VCaP (cell line): ENCODE data around the gene CASK.

Experiments
- H3K27ac ChIP-seq: fragments of 450-650 bp; 2 replicates; pipeline ENCODE4 v1.5.1; 2017
- TF ChIP-seq, protein P1 (sequence below): fragments of 450-650 bp; conservative IDR thresholded peaks from 2 replicates; pipeline ENCODE4 v1.5.1; 2017; ENCODE audit warnings: mild to moderate bottlenecking, moderate library complexity

Gene CASK

GRCh38 chrX:41548411-41548810 lies 374.9 kb downstream of the CASK start:
- TF ChIP-seq, protein P1, sequence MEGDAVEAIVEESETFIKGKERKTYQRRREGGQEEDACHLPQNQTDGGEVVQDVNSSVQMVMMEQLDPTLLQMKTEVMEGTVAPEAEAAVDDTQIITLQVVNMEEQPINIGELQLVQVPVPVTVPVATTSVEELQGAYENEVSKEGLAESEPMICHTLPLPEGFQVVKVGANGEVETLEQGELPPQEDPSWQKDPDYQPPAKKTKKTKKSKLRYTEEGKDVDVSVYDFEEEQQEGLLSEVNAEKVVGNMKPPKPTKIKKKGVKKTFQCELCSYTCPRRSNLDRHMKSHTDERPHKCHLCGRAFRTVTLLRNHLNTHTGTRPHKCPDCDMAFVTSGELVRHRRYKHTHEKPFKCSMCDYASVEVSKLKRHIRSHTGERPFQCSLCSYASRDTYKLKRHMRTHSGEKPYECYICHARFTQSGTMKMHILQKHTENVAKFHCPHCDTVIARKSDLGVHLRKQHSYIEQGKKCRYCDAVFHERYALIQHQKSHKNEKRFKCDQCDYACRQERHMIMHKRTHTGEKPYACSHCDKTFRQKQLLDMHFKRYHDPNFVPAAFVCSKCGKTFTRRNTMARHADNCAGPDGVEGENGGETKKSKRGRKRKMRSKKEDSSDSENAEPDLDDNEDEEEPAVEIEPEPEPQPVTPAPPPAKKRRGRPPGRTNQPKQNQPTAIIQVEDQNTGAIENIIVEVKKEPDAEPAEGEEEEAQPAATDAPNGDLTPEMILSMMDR, result no peak
- no peak overlapping the region for H3K27ac ChIP-seq

DNA sequence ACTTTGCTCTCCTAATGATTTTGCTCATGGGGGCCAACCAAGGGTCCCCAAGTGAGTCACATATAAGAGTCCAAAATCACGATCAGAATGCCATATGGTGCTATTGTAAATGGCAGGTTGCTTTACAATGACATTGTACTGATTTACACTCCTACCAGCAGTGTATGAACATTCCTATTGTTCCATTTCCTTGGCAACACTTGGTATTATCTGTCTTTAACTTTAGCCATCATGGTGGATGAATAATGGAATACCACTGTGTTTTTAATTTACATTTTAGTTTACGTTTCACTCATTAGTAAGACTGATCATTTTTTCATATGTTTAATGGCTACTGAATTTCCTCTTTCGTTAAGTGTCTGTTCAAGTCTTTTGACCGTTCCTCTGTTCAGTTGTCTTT lies 379.7 kb downstream of the CASK start:
- TF ChIP-seq, protein P1, result no peak
- H3K27ac ChIP-seq, result no peak overlapping the region

DNA sequence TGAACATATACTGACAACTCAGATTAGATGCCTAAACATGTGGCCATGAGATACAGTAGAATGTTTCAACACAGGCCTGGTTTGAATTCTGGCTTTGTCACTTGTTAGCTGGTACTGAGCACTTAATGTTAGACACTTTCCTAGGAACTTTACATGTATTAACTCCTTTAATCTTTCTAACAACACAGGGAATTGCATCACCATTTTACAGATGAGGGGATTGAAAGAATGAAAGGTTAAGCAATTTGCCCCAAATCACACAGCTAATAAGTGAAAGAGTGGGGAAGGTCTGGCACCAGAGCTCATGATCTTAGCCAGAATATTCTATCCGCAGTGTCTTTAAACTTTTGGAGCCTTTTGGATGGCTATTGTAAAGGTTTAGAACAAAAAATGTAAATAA lies 380.3 kb downstream of the CASK start:
- no peak overlapping the region for H3K27ac ChIP-seq
- TF ChIP-seq, protein P1, result no peak

GRCh38 chrX:41542536-41542935 lies 380.8 kb downstream of the CASK start:
- TF ChIP-seq, protein P1, result no peak
- H3K27ac ChIP-seq, result no peak overlapping the region

DNA sequence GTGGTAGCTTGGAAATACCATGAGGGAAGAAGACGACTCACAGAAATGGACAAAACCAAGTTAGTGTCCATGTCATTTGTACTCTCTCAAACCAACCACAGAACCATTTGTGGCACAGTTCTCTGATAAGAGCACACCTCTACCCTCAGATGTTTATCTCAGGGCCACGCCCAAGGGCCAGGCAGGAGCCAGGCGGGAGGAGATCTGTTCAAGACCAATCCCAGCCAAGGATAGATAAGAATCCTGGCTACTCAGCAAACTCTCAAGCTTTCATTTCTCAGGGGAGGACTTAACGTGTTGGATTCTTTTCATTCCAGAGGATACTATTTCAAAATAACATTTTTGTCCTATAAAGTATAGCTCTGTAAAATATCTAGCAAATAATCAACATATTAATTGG lies 381.2 kb downstream of the CASK start:
- TF ChIP-seq, protein P1, result no peak
- H3K27ac ChIP-seq, result no peak overlapping the region

GRCh38 chrX:41541386-41541785 lies 382.0 kb downstream of the CASK start:
- no peak overlapping the region for H3K27ac ChIP-seq
- TF ChIP-seq, protein P1, result no peak

- TF ChIP-seq, protein P1, result no peak
- H3K27ac ChIP-seq, result no peak overlapping the region
Observed at GRCh38 chrX:41538707-41539106, 384.6 kb downstream of the CASK start.

- H3K27ac ChIP-seq, result no peak overlapping the region
- TF ChIP-seq, protein P1, result no peak
Observed at GRCh38 chrX:41530085-41530484, 393.3 kb downstream of the CASK start.
